Calu3 (cell line): ENCODE measurements around the gene MT1H. TPM values are rescaled to one million over a fixed set of nuclear protein-coding genes. Genes with fewer than 3 reads are reported as not detected.

ENCODE experiments used
- BruUV-seq: library from RNA; stranded (reverse); fragments of 400-500 nt; replicated peaks from 2 replicates; lab custom pipeline; 2021; lab: Mats Ljungman, UMichigan
- CTCF ChIA-PET: fragments of 300-600 bp; sonication (Branson Sonifier 250); formaldehyde crosslinking; loops from one replicate; lab custom pipeline; 2022; ENCODE audit warnings: antibody characterized with exemption; lab: Charles Lee
- DNase-seq: peaks from one replicate; pipeline ENCODE4 v3.0.0; 2022
- H3K27ac Mint-ChIP-seq: one replicate; pipeline ENCODE4 v1.8.0; 2022; ENCODE audit warnings: mixed read lengths; ENCODE audit not compliant: unreplicated experiment
- H3K27me3 Mint-ChIP-seq: one replicate; pipeline ENCODE4 v1.8.0; 2022; ENCODE audit warnings: mixed read lengths; ENCODE audit not compliant: unreplicated experiment
- H3K36me3 Mint-ChIP-seq: one replicate; pipeline ENCODE4 v1.8.0; 2022; ENCODE audit warnings: mild to moderate bottlenecking, moderate library complexity, mixed read lengths; ENCODE audit not compliant: insufficient read depth, unreplicated experiment
- H3K4me1 Mint-ChIP-seq: one replicate; pipeline ENCODE4 v1.8.0; 2022; ENCODE audit warnings: mild to moderate bottlenecking, low read depth, mixed read lengths; ENCODE audit not compliant: unreplicated experiment
- H3K4me3 Mint-ChIP-seq: one replicate; pipeline ENCODE4 v1.8.0; 2022; ENCODE audit warnings: mild to moderate bottlenecking, low read depth, moderate library complexity, mixed read lengths; ENCODE audit not compliant: unreplicated experiment
- H3K9me3 Mint-ChIP-seq: one replicate; pipeline ENCODE4 v1.8.0; 2022; ENCODE audit warnings: low read depth, mixed read lengths; ENCODE audit not compliant: unreplicated experiment
- intact Hi-C: fragments of 100-400 bp; cut with micrococcal nuclease; formaldehyde crosslinking; loops from one replicate; pipeline ENCODE4 v1.10.0; 2022; ENCODE audit not compliant: unreplicated experiment
- total RNA-seq: library from RNA; stranded (reverse); gene quantifications from 2 replicates; pipeline ENCODE4 v1.2.3, GENCODE V29; 2022
- TF ChIP-seq, protein P1 (sequence below): fragments of 200-600 bp; IDR thresholded peaks from one replicate; pipeline ENCODE4 v1.8.0; 2022; ENCODE audit warnings: antibody characterized with exemption; ENCODE audit not compliant: unreplicated experiment

MT1H gene
- total RNA-seq, 1 experiment from 2014 or later, result not detected

DNA sequence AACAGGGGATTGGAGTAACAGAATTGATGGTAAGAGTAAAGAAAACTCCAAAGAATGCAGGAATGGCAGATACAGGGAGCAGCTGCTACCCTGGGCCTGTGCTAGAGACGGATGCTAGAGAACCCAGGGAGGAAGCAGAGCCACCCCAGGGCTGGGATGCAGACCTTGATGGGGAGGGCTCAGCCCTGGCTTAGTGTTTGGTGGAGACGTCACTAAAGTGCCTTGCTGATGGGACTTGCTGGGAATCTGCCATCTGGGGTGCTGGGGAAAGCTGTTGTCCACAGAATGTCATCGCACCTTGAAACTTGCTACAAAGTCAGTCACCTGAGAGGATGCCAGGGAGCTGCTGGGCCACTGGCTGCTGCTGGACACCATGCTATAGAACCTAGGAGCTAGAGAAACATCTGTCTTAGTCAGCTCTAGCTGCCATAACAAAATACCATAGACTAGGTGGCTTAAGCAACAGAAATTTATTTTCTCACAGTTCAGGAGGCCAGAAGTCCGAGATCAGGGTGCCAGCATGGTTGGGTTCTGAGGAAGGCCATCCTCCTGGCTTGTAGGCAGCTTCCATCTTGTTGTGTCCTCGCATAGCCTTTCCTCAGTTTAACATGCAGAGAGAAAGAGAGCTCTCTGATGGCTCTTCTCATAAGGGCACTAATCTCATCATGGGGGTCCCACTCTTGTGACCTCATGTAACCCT is 28.0 kb downstream of the MT1H start:
- Mint-ChIP-seq H3K27ac (no peak overlapping the region), H3K9me3 (peaks cover 2% of the 10 kb centered on the region), H3K27me3 (no peaks in the 10 kb centered on the region), H3K36me3 (no peaks in the 10 kb centered on the region), H3K4me3 (no peak overlapping the region), H3K4me1 (peaks cover 7% of the 10 kb centered on the region)
- TF ChIP-seq, protein P1, sequence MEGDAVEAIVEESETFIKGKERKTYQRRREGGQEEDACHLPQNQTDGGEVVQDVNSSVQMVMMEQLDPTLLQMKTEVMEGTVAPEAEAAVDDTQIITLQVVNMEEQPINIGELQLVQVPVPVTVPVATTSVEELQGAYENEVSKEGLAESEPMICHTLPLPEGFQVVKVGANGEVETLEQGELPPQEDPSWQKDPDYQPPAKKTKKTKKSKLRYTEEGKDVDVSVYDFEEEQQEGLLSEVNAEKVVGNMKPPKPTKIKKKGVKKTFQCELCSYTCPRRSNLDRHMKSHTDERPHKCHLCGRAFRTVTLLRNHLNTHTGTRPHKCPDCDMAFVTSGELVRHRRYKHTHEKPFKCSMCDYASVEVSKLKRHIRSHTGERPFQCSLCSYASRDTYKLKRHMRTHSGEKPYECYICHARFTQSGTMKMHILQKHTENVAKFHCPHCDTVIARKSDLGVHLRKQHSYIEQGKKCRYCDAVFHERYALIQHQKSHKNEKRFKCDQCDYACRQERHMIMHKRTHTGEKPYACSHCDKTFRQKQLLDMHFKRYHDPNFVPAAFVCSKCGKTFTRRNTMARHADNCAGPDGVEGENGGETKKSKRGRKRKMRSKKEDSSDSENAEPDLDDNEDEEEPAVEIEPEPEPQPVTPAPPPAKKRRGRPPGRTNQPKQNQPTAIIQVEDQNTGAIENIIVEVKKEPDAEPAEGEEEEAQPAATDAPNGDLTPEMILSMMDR, result no peak
- no peak for DNase-seq
- intact Hi-C loops, result no loop called here
- CTCF ChIA-PET, result interaction anchor here (0.6 kb wide), 1 partner anchor 203 kb away, joined by 4 read pairs; no protein-coding TSS in a partner anchor
- BruUV-seq, result no TSS peak

DNA sequence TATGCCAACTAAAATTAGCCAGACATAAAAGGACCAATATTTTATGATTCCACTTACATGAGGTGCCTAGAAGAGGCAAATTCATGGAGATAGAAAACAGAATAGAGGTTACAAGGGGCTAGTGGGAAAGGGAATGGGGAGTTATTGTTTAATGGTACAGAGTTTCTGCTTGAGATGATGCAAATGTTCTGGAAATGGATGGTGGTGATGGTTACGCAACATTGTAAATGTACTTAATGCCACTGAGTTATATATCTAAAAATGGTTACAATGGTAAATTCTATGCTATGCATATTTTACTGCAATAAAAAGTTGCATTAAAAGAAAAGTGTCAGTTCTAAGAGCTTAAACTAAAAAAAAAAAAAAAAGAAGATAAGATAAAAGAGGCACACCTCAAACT is 30.6 kb downstream of the MT1H start:
- Mint-ChIP-seq H3K27ac (no peak overlapping the region), H3K4me3 (no peak overlapping the region), H3K4me1 (no peaks in the 10 kb centered on the region), H3K36me3 (no peaks in the 10 kb centered on the region), H3K9me3 (peaks cover 2% of the 10 kb centered on the region), H3K27me3 (no peaks in the 10 kb centered on the region)
- TF ChIP-seq, protein P1, result no peak
- no peak for DNase-seq
- BruUV-seq, result no TSS peak
- CTCF ChIA-PET, result interaction anchor here (0.7 to 3.0 kb wide), 5 partner anchors 27 to 124 kb away, joined by 3 to 71 read pairs (median 13); no protein-coding TSS in a partner anchor
- intact Hi-C loops, result no loop called here

DNA sequence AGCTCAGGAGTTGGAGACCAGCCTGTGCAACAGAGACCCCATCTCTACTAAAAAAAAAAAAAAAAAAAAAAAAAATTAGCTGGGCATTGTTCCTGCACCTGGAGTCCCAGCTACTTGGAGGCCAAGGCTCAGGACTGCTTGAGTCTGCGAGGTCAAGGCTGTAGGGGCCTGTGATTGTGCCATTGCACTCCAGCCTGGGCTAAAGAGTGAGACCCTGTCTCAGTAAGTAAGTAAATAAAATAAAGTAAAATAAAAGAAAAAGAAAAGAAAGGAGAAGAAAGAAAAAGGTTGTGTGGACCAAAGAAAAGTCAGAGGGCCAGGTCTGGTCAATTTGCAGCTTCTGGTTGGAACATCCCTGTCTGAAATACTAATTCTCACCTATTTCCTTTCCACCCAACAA is 31.0 kb downstream of the MT1H start:
- H3K36me3 Mint-ChIP-seq, result no peaks in the 10 kb centered on the region
- H3K4me1 Mint-ChIP-seq, result no peaks in the 10 kb centered on the region
- no peak overlapping the region for H3K27ac Mint-ChIP-seq
- BruUV-seq, result no TSS peak
- no peaks in the 10 kb centered on the region for H3K27me3 Mint-ChIP-seq
- peaks cover 2% of the 10 kb centered on the region for H3K9me3 Mint-ChIP-seq
- TF ChIP-seq, protein P1, result no peak
- H3K4me3 Mint-ChIP-seq, result no peak overlapping the region
- no peak for DNase-seq
- CTCF ChIA-PET, result interaction anchor here (0.7 to 3.0 kb wide), 6 partner anchors 28 to 124 kb away, joined by 3 to 71 read pairs (median 16); no protein-coding TSS in a partner anchor
- intact Hi-C loops, result no loop called here

DNA sequence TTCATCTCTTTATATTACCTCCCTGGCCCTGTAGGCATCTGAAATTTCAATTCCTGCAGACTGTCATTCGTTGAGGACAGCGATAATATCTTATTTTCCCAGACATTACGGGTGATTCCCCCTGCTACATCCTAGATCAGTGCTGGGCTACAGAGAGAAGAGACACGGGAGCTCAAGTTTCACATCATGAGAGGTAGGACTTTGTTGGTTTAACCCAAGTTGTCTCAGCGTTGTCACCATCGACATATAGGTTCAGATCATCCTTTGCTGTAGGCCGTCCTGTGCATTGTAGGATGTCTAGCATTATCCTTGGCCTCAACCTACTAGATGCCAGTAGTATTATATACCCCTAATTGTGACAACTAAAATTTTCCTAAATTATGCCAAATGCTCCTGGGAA is 31.9 kb downstream of the MT1H start:
- CTCF ChIA-PET, result interaction anchor here (0.5 to 3.0 kb wide), 18 partner anchors 10 to 369 kb away, joined by 3 to 71 read pairs (median 6); partner anchors contain the start of gene MT2A
- Mint-ChIP-seq H3K4me3 (no peak overlapping the region), H3K4me1 (no peaks in the 10 kb centered on the region), H3K27me3 (no peaks in the 10 kb centered on the region), H3K9me3 (peaks cover 2% of the 10 kb centered on the region), H3K36me3 (no peaks in the 10 kb centered on the region), H3K27ac (no peak overlapping the region)
- no TSS peak for BruUV-seq
- TF ChIP-seq, protein P1, result no peak
- intact Hi-C loops, result no loop called here
- no peak for DNase-seq
